Keratinocyte (primary cell): ENCODE measurements around the gene MAP2K5. TPM values are rescaled to one million over a fixed set of nuclear protein-coding genes. Genes with fewer than 3 reads are reported as not detected.

ENCODE experiments used
- DNase-seq: peaks from one replicate; pipeline ENCODE4 v3.0.0-alpha.2; 2011; ENCODE audit warnings: low read depth, missing footprints, low spot score
- FAIRE-seq: peaks from 2 replicates; lab custom pipeline; 2011; peaks lifted over from hg19 to GRCh38; lab: Jason Lieb, UNC
- H2AFZ ChIP-seq: 2 replicates; pipeline ENCODE4 v1.6.0; 2012; ENCODE audit warnings: low read length, control low read depth, inconsistent platforms; ENCODE audit not compliant: control insufficient read depth
- H3K27ac ChIP-seq: 2 replicates; pipeline ENCODE4 v1.5.1; 2011; ENCODE audit warnings: low read length; ENCODE audit not compliant: control insufficient read depth, insufficient read depth
- H3K27me3 ChIP-seq: 3 replicates; pipeline ENCODE4 v1.6.0; 2011; ENCODE audit warnings: low read length; ENCODE audit not compliant: control insufficient read depth, insufficient read depth; ENCODE audit errors: extremely low read depth
- H3K36me3 ChIP-seq, 2 experiments: 2 replicates in 1 of 2; 3 replicates in 1 of 2; pipeline ENCODE4 v1.5.1; 2011; ENCODE audit warnings: low read length in 2 of 2, mild to moderate bottlenecking in 1 of 2; ENCODE audit not compliant: control insufficient read depth in 2 of 2, insufficient read depth in 2 of 2; ENCODE audit errors: extremely low read depth in 1 of 2
- H3K4me1 ChIP-seq: 3 replicates; pipeline ENCODE4 v1.5.1; 2011; ENCODE audit warnings: low read length; ENCODE audit not compliant: control insufficient read depth, insufficient read depth; ENCODE audit errors: extremely low read depth
- H3K4me2 ChIP-seq: 3 replicates; pipeline ENCODE4 v1.6.0; 2011; ENCODE audit warnings: low read depth, low read length; ENCODE audit not compliant: control insufficient read depth, insufficient read depth; ENCODE audit errors: extremely low read depth
- H3K4me3 ChIP-seq, 3 experiments: fragments of 200-600 bp in 1 of 3; sonication (generic) in 1 of 3; 2 replicates in 2 of 3; 3 replicates in 1 of 3; pipeline ENCODE4 v1.5.1; 2011 to 2016; ENCODE audit warnings: low read length in 3 of 3, mild to moderate bottlenecking in 3 of 3, control low read depth in 2 of 3, inconsistent platforms in 1 of 3, low read depth in 1 of 3, mixed read lengths in 1 of 3, mixed run types in 1 of 3, moderate library complexity in 1 of 3; ENCODE audit not compliant: control insufficient read depth in 2 of 3, insufficient read depth in 2 of 3; ENCODE audit errors: extremely low read depth in 1 of 3
- H3K79me2 ChIP-seq: 2 replicates; pipeline ENCODE4 v1.6.0; 2012; ENCODE audit warnings: low read length; ENCODE audit not compliant: control insufficient read depth, insufficient read depth
- H3K9ac ChIP-seq: 3 replicates; pipeline ENCODE4 v1.6.0; 2011; ENCODE audit warnings: low read length; ENCODE audit not compliant: control insufficient read depth, insufficient read depth; ENCODE audit errors: extremely low read depth
- H3K9me1 ChIP-seq: 3 replicates; pipeline ENCODE4 v1.6.0; 2011; ENCODE audit warnings: low read length; ENCODE audit not compliant: control insufficient read depth, insufficient read depth; ENCODE audit errors: extremely low read depth
- H3K9me3 ChIP-seq: 2 replicates; pipeline ENCODE4 v1.5.1; 2012; ENCODE audit warnings: low read depth, low read length; ENCODE audit not compliant: control insufficient read depth
- H4K20me1 ChIP-seq: 3 replicates; pipeline ENCODE4 v1.6.0; 2011; ENCODE audit warnings: low read length; ENCODE audit not compliant: control insufficient read depth, insufficient read depth; ENCODE audit errors: extremely low read depth
- EZH2 ChIP-seq: IDR thresholded peaks from one replicate; pipeline ENCODE4 v1.6.1; 2012; ENCODE audit warnings: inconsistent platforms, mild to moderate bottlenecking, low read length, moderate library complexity
- dilution Hi-C: fragments of 300-500 bp; cut with MboI; formaldehyde crosslinking; loops from one replicate; pipeline ENCODE4 v1.7.0; 2020; ENCODE audit warnings: low sequenced_read_pairs; ENCODE audit not compliant: extremely low pct_ligation_motif_present
- polyA plus RNA-seq, 5 experiments: library from polyadenylated mRNA; depleted of rRNA in 3 of 5; stranded (reverse) in 3 of 5; stranded (forward) in 1 of 5; unstranded in 1 of 5; fragments of >200 nt; gene quantifications; 1 replicate in 1 of 5; 2 replicates in 3 of 5; 3 replicates in 1 of 5; pipeline versions ENCODE4 v1.2.1 to v1.2.3, GENCODE V29; 2011 to 2012; ENCODE audit warnings: missing spikeins in 2 of 5, low read depth in 1 of 5, low replicate concordance in 1 of 5
- TF ChIP-seq, protein P1 (sequence below), 3 experiments: IDR thresholded peaks in 1 of 3; conservative IDR thresholded peaks in 1 of 3; optimal IDR thresholded peaks in 1 of 3; 2 replicates in 2 of 3; 3 replicates in 1 of 3; pipeline versions ENCODE3 to v1.5.1; 2011; ENCODE audit warnings: low read length in 3 of 3, mild to moderate bottlenecking in 3 of 3, moderate library complexity in 2 of 3, control low read depth in 1 of 3, inconsistent platforms in 1 of 3; ENCODE audit not compliant: insufficient read depth in 2 of 3; ENCODE audit errors: extremely low read depth in 1 of 3

MAP2K5 gene
- polyA plus RNA-seq, 1 donor (not counting 4 experiments of a cell fraction or from before 2014, with no cell fraction given), result 3.6 TPM

DNA sequence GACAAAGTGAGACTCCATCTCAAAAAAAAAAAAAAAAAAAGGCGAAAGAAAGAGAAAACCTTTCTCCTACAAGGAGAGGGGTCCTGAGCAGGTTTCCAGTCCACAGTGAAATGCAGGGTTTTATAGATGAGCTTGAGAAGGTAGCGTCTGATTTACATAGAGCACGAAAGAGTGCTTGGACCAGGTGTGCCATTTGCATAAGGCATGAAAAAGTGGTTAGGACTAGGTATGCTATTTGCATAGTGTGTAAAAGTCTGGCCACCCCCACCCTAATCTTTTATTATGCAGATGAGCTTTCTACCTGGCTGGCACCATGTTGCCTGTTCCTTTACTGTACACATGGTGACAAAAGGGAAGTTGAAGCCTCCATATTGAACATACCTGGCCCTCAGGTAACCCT, 311.0 kb downstream of the MAP2K5 start:
- no peak for TF ChIP-seq EZH2
- TF ChIP-seq, protein P1, sequence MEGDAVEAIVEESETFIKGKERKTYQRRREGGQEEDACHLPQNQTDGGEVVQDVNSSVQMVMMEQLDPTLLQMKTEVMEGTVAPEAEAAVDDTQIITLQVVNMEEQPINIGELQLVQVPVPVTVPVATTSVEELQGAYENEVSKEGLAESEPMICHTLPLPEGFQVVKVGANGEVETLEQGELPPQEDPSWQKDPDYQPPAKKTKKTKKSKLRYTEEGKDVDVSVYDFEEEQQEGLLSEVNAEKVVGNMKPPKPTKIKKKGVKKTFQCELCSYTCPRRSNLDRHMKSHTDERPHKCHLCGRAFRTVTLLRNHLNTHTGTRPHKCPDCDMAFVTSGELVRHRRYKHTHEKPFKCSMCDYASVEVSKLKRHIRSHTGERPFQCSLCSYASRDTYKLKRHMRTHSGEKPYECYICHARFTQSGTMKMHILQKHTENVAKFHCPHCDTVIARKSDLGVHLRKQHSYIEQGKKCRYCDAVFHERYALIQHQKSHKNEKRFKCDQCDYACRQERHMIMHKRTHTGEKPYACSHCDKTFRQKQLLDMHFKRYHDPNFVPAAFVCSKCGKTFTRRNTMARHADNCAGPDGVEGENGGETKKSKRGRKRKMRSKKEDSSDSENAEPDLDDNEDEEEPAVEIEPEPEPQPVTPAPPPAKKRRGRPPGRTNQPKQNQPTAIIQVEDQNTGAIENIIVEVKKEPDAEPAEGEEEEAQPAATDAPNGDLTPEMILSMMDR (optimal IDR thresholded peaks at IDR 0.05 in 1 of 3, IDR thresholded peaks at IDR 0.05 in 1 of 3, conservative IDR thresholded peaks at IDR 0.05 in 1 of 3; ENCODE audit: extremely low read depth in 1 of 3, insufficient read depth in 2 of 3, low read length in 3 of 3), result no peak
- Histone ChIP-seq H3K27ac (no peak overlapping the region), H3K9ac (no peak overlapping the region), H3K9me1 (no peaks in the 10 kb centered on the region), H3K9me3 (no peaks in the 10 kb centered on the region), H3K79me2 (no peaks in the 10 kb centered on the region), H2AFZ (no peak overlapping the region), H3K4me3 (no peak overlapping the region), H3K27me3 (no peaks in the 10 kb centered on the region), H4K20me1 (peaks cover 3% of the 10 kb centered on the region), H3K4me1 (peaks cover 6% of the 10 kb centered on the region), H3K4me2 (no peak overlapping the region), H3K36me3 (no peaks in the 10 kb centered on the region)
- FAIRE-seq (no peak), DNase-seq (no peak)
- dilution Hi-C loops, result loop anchor here (10.0 kb wide), 1 partner anchor 181 kb away; no protein-coding TSS in a partner anchor

DNA sequence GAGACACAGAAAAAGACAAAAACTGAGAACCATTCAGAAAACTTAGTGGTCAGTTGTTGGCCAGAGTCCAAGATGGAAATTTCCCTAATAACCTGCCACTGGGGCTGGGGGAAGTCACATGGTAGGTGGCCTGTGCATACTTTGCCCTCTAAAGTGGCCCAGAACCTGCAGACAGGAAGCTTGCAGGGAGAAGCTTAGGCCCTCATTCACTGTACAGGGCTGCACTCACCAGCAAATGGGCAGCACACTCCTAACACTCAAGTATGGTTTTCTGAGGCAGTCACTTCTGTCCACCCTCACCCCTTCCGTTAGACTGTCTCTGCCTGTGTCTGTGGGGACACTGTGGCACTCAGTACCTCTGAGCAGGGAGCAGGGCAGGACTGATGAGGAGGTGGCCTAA, 311.9 kb downstream of the MAP2K5 start:
- Histone ChIP-seq H3K4me2 (no peak overlapping the region), H3K27ac (no peak overlapping the region), H3K79me2 (no peaks in the 10 kb centered on the region), H3K9me3 (no peaks in the 10 kb centered on the region), H4K20me1 (peaks cover 3% of the 10 kb centered on the region), H3K4me1 (peaks cover 6% of the 10 kb centered on the region), H3K9ac (no peak overlapping the region), H3K27me3 (no peaks in the 10 kb centered on the region), H2AFZ (no peak overlapping the region), H3K36me3 (no peaks in the 10 kb centered on the region), H3K4me3 (no peak overlapping the region), H3K9me1 (no peaks in the 10 kb centered on the region)
- no peak for FAIRE-seq
- dilution Hi-C loops, result loop anchor here (10.0 kb wide), 1 partner anchor 180 kb away; no protein-coding TSS in a partner anchor
- TF ChIP-seq EZH2, result no peak
- TF ChIP-seq, protein P1 (optimal IDR thresholded peaks at IDR 0.05 in 1 of 3, IDR thresholded peaks at IDR 0.05 in 1 of 3, conservative IDR thresholded peaks at IDR 0.05 in 1 of 3; ENCODE audit: extremely low read depth in 1 of 3, insufficient read depth in 2 of 3, low read length in 3 of 3), result no peak
- no peak for DNase-seq
